ENCODE results near the gene CRK.
"Not testable (repeated sequence)": the region's sequence is repeated elsewhere in the genome, so short reads cannot be mapped to it uniquely, and the experiment has no call there.

The CRK gene

DNA sequence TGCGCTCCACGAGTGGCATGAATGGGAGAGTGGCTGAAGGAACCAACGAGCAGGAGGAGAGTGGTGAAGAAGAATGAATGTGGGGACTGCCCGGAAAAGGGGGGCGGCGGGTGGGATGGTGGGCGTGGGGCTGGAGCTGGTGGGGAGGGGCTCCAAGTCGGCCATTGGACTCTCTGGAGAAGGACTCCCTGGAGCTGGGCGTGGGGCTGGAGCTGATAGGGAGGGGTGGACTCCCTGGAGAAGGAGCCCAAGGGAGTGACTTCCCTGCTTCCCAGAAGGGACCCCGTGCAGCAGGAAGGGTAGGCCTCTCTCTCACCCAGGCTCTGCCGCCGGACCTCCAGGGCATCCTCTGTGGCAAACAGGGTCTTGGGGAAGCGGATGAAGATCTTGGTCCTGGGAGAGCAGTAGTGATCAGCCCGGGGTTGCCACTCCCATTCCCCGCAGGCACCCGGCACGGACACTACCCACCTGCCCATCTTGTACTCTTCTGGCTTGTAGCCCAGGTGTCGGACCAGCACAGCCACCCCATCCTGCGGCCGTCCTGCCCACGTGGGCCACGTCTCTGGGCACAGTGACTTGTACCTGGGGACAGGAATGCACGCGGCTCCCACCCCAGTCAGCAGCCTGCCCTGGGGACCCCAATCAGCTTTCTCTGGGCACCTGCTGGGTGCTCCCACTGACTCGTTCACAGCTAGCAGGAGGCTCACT is 14.9 kb upstream of the CRK start:
- no peak for DNase-seq
- in situ Hi-C loops (cut with MboI; ENCODE audit: low pct_unique_long_range_greater_than_20kb, low sequenced_read_pairs): no loop called here

DNA sequence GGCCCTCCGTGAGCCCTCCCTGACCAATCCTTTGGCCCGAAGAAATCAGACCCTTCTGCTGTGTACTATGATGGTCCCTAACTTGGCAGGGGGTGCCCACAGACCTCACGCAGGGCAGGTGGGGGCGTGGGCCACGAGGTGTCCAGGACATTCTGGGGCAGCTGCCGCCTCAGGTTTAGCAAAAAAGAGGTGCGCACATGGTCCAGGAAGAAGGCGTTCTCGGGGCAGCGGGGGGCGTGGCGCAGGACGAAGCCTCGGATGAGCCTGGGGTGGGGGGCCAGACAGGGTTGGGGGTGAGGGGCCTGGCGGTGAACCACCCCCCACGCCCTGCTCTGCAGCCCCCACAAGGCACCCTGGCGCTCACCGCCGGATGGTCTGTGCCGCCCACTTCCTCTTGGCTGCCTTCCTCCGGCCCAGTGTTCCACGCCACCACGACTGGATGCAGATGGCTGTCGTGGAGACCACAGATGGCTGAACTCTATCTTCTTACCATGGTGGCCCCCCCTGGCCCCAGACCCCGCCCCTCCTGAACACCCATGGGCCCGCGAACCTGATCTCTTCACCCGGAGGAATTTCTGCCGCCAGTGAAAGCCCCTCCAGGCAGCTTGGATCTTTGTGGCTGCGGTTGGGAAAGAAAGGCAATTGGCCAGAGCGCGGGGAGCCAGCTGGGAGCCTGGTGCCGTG is 14.2 kb upstream of the CRK start:
- in situ Hi-C loops (cut with MboI; ENCODE audit: low pct_unique_long_range_greater_than_20kb, low sequenced_read_pairs): no loop called here
- no peak for DNase-seq

DNA sequence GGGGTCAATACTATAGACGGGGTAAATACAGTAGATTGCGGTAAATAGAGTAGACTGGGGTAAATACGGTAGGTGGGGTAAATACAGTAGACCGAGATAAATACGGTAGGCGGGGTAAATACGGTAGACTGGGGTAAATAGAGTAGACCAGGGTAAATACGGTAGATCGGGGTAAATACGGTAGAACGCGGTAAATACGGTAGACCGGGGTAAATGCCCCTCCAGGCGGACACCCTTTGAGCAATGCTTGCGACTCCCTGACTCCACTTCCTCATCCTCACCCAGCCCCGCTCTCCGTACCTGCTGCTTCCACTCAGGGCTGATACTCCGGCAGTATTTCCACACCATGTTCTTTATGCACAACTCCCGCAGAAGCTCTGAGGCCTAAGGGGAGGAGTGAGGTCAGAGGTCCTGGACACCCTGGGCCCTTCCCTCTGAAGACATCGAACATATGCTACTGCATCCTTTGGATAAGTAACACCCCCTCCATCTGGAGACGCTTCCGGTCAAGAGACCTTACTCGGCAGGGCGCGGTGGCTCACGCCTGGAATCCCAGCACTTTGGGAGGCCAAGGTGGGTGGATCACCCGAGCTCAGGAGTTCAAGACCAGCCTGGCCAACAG is 13.3 kb upstream of the CRK start:
- no peak for DNase-seq
- in situ Hi-C loops (cut with MboI; ENCODE audit: low pct_unique_long_range_greater_than_20kb, low sequenced_read_pairs): no loop called here

DNA sequence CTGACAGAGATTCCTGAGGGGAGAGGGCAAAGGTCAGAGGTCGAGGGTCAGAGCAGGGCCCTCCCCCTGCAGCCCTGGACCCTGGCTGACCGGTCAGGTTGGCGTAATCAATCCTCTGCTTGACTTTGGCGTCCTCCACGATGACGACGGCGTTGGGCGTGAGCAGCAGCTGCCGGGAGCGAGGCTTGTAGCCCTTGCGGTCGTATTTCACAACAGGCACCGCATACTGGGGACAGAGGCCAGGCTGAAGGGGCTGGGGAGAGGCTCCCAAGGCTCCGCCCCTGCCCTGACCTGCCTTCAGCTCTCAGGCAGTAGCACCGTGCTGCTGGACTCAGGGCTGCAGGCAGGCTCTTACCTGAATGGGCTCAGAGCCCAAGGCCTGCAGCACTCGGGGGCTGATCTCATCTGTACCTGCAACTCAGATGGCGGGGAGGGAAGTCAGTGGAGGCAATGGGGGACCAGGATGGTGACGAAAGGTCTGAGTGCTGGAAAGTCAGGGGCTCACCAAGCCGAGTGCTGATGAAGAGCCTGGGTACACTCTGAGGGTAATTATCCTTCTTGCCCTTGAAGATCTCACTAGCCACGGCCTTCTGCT is 12.0 kb upstream of the CRK start:
- in situ Hi-C loops (cut with MboI; ENCODE audit: low pct_unique_long_range_greater_than_20kb, low sequenced_read_pairs): no loop called here
- no peak for DNase-seq

DNA sequence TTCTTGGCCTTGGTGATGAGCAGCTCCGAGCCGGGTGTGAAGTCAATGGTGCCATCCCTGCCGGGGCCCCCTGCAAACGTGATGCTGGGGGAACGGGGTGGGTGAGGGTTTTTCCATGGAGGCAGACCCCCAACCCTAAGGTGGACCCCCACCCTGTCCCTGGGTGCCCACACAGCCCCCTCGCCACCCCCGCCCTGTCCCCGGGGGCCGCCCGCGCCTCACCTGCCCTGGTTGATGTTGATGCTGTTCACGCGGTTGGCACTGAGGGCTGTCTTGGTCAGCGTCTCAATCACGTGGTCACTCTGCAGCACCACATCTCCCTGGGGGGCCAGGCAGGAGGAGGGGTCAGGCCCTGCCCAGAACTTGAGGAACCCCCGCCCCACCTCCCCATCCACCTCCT is 11.2 kb upstream of the CRK start:
- DNase-seq: no peak
- in situ Hi-C loops (cut with MboI; ENCODE audit: low pct_unique_long_range_greater_than_20kb, low sequenced_read_pairs): no loop called here

DNA sequence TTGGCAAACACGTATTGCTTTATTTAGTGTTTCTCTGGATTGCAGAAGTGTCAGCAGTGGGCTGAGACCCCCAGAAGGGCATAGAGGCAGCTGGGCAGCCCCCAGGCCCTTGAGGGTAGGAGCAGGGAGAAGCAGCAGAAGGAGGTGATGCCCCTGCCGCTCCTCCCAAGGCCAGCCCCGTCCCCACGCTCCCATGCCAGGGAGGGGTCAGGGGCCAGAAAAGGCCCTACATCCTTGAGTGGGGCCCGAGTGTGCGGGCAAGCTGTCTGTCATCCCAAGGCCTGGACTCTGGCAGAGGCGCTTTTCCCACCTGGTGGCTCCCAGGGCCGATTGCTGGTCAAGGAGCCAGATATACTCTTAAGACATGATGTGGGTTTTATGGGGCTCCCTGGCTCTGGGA is 8.2 kb upstream of the CRK start:
- in situ Hi-C loops (cut with MboI; ENCODE audit: low pct_unique_long_range_greater_than_20kb, low sequenced_read_pairs): no loop called here
- DNase-seq: no peak

DNA sequence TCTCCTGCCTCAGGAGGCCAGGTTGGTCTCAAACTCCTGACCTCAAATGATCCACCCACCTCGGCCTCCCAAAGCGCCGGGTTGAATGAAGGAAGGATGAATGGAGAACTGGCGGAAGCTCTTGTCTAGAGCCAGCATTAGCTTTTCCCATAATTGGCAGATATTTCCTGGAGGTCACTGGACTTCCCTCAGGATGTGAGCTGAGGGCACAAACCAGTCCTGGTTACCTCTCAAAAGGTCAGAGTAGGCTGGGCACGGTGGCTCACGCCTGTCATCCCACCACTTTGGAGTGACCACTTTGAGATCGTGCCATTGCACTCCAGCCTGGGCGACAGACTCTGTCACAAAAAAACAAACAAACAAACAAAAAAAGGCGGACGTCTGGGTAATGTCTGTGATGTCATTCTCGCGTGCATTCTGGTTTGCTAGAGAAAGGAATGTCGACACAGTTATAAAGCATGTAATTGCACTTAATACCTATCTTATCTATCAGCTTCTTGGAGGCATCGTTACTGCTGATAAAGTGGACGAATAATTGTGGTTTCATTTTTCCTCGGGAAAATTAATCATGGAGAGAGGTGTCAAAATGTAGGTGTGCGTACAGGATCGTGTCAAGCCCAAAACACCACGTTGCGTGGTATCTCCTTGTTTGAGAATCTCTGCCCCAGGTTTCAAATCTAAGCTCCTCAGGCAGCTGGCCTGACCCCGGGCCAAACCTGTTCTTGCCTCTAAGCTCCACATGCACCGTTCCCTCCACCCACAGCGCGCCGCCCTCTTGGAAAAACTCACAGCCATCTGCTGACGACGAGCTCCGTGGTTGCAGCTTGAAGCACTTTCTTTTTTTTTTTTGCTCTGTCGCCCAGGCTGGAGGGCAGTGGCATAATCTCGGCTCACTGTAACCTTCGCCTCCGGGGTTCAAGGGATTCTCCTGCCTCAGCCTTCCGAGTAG is 6.4 kb upstream of the CRK start:
- in situ Hi-C loops (cut with MboI; ENCODE audit: low pct_unique_long_range_greater_than_20kb, low sequenced_read_pairs): no loop called here
- peak; percentile 13 for DNase-seq

DNA sequence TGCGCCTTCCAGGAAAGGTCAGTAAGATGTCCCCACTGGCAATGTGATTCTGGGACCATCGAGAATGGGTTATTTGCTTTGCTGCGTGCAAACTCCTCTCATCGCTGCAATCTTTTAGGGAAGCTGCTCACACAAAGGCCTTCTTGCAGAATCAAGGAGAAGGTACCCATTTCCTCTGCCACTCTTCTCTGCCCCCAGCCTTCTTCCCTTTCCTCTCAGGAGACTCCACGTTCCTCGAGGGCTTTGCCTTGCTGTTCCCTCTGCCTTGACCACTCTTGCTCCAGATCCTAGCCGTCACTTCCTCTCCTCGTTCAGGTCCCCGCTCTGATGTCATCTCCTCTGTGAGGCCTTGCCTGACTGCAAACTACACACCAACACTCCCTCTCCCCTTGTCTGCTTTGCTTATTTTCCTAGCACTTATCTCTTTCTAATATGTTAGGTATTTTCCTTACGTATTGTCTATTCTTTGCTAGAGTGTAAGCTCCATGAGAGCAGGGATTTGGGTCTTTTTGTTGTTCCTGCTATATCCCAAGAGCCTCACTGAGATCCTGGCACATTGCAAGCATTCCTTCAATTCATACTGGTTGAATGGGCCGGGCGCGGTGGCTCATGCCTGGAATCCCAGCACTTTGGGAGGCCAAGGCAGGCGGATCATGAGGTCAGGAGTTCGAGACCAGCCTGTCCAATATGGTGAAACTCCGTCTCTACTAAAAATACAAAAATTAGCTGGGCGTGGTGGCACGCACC is 5.3 kb upstream of the CRK start:
- in situ Hi-C loops (cut with MboI; ENCODE audit: low pct_unique_long_range_greater_than_20kb, low sequenced_read_pairs): no loop called here
- peak; percentile 11 for DNase-seq

DNA sequence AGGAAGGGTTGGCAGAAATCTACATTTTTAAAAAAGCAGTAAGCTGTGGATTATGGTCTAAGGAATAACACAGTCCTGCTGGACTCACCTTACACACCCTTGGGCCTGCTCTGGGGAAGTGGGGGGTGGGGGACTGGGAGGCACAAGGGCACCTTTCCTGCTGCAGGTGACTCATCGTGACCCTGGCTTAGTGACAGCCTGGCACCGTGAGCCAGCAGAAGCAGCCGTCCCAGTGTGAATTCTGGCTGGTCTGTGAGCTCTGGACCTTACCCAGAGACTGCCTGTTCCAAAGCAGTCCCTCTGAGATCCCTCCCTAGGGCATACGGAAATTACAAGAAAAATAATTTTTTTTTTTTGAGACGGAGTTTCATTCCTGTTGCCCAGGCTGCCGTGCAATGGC is 4.2 kb upstream of the CRK start:
- in situ Hi-C loops (cut with MboI; ENCODE audit: low pct_unique_long_range_greater_than_20kb, low sequenced_read_pairs): no loop called here
- DNase-seq: no peak

DNA sequence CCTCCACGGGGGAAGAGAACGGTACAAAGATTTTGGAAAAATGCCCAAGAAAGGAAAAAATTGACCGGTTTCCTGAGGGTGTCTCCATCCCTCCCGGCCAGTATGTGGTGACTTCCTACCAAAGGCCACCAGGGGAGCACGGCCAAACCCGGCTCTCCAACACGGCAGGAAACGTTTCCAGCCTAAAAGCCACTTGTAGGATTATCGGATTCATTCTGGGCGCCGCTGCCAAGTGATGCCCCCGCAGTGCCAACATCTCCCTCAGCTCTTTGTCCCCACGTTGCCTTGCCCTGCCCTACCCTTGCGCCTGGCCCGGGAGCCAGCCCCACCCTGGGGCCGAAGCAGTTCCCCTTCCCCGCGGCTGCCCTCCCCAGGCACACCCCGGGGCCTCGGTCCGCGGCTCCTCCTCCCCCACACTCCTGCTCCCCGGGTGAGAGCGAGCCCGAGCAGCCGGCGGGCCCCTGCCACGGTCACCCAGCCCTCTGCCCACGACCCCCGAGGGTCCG is 688 bp downstream of the CRK start:
- DNase-seq: peak; percentile 64
- in situ Hi-C loops (cut with MboI; ENCODE audit: low pct_unique_long_range_greater_than_20kb, low sequenced_read_pairs): no loop called here

DNA sequence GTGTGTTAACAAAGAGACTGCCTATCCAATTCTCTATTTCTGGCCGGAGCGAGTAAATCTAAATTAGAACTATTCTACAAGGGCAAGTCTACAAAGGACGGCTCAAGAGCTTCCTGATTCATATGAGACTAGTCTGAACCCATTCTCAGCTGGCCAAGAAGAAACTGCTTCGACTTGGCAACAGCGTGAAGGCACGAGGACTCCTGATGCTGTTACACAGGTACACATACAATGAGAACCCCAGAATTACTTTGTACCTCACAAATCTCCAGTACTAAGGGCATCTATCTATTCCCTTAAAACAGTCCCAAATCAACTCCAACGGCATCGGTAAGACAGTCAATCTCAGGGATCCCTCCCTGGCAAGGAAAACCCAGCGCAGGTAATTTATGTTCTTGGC is 1.5 kb downstream of the CRK start:
- in situ Hi-C loops (cut with MboI; ENCODE audit: low pct_unique_long_range_greater_than_20kb, low sequenced_read_pairs): no loop called here
- DNase-seq: no peak

DNA sequence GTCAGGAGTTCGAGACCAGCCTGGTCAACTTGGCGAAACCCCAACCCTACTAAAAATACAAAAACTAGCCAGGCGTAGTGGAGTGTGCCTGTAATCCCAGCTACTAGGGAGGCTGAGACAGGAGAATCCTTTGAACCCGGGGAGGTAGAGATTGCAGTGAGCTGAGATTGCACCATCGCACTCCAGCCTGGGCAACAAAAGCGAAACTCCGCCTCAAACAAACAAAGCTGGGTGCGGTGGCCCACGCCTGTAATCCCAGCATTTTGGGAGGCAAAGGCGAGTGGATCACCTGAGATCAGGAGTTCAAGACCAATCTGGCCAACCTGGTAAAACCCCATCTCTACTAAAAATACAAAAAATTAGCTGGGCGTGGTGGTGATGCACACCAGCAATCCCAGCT is 2.3 kb downstream of the CRK start:
- in situ Hi-C loops (cut with MboI; ENCODE audit: low pct_unique_long_range_greater_than_20kb, low sequenced_read_pairs); DNase-seq: not testable (repeated sequence)

DNA sequence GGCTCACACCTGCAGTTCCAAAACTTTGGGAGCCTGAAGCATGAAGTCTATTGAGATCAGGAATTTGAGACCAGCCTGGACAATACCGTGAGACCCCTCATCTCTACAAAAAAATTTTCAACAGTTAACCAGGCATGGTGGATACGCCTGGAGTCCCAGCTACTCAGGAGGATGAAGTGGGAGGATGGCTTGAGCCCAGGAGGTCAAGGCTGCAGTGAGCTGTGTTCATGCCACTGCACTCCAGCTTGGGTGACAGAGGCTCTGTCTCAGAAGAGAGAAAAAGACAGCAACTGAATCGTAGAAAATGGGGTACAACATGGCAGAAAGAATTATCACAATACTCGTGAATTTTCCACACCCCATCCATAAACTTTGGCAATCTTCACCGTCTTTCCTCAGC is 3.2 kb downstream of the CRK start:
- in situ Hi-C loops (cut with MboI; ENCODE audit: low pct_unique_long_range_greater_than_20kb, low sequenced_read_pairs): no loop called here
- DNase-seq: no peak

DNA sequence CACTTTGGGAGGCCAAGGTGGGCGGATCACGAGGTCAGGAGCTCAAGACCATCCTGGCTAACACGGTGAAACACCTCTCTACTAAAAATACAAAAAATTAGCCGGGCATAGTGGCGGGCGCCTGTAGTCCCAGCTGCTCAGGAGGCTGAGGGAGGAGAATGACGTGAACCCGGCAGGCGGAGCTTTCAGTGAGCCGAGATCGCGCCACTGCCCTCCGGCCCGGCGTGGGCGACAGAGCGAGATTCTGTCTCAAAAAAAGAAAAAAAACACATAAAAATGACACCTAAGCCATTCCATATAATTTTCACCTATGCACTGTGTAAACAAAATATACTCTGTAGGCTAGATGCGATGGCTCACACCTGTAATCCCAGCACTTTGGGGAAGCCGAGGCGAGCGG is 5.8 kb downstream of the CRK start:
- in situ Hi-C loops (cut with MboI; ENCODE audit: low pct_unique_long_range_greater_than_20kb, low sequenced_read_pairs); DNase-seq: not testable (repeated sequence)

DNA sequence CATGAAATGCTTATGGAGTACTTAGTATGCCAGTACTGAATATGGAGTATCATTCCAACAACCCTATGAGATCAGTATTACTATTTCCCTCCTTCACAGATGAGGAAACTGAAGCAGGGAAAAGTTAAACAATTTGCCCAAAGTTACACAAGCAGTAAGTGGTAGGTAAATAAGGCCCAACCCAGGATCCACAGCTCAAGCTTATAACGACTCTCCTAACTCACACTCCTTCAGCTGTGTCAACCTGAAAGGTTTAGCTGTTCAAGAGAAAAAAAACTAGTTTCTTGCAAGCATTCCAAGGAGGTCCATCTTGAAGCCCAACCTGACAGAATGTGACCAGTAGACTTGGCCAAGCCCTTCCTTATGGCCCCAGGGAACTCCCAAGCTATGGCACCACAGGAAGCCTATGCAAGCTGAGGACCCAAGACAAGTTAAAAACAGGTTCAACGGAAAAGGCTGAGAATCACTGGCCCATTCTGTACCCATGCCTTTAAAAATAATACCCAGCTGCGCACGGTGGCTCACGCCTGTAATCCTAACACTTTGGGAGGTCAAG is 6.5 kb downstream of the CRK start:
- DNase-seq: no peak
- in situ Hi-C loops (cut with MboI; ENCODE audit: low pct_unique_long_range_greater_than_20kb, low sequenced_read_pairs): no loop called here

DNA sequence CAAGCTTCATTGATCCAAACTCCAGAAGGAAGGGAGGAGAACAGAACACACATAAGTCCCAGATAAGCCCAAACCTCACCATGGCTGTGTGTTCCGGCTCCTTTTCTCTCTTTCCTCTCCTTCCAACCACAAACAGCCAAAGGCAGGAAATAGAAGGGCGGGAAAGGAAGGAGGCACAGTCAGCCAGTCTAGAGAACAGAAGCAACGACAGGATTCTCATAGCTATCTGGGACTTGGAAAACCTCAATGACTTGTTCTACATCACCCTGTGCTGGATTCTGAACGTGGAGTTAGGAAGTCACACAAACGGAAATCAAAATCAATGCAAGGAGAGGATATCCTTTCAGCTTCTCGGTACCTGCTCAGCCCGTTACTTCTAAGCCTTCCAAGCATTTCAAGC is 9.0 kb downstream of the CRK start:
- in situ Hi-C loops (cut with MboI; ENCODE audit: low pct_unique_long_range_greater_than_20kb, low sequenced_read_pairs): no loop called here
- DNase-seq: peak; percentile 47

DNA sequence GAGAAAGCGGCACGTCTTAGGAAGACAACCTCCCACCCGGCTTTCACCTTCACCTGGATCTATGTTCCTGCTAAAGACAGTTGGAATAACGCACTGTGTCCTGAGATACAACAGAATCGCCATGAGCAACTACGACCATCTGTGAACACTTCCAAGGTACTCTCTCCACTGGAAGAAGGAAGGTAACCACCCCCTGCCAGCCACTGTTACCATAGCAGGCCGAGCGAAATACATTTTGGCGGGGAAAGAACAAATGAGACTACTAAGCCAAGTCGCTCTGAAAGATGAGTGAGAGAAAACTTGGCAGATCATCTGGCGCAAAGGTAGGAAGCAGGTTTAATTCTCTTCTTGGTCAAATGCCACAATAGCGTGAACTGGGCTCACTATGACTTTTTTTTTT is 9.8 kb downstream of the CRK start:
- in situ Hi-C loops (cut with MboI; ENCODE audit: low pct_unique_long_range_greater_than_20kb, low sequenced_read_pairs): no loop called here
- no peak for DNase-seq

DNA sequence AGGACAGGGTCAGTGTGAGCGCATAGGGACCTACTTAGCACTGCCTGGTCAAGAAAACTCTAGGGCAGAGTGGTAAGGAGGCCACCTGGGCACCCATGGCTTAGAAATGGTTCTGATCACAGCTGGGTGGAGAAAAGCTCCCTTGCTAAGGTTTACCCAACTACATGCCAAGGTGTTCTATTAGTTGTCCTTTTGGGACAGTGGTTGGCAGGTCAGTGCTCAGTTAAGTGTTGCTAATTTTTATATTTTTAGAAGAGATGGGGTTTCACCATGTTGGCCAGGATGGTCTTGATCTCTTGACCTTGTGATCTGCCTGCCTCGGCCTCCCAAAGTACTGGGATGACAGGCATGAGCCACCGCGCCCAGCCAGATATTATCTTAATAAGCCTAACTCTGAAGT is 10.3 kb downstream of the CRK start:
- in situ Hi-C loops (cut with MboI; ENCODE audit: low pct_unique_long_range_greater_than_20kb, low sequenced_read_pairs); DNase-seq: not testable (repeated sequence)
